PC-9 (cell line): ENCODE data around the gene CARS1.

Experiments
- EZH2 ChIP-seq: fragments of 200-600 bp; sonication (generic); IDR thresholded peaks from 2 replicates; pipeline ENCODE4 v1.8.0; 2017; ENCODE audit warnings: antibody characterized with exemption, low read depth
- TF ChIP-seq, protein P1 (sequence below): fragments of 200-600 bp; sonication (generic); conservative IDR thresholded peaks from 2 replicates; pipeline ENCODE4 v1.6.1; 2017; ENCODE audit warnings: mixed run types, antibody characterized with exemption, mild to moderate bottlenecking, moderate library complexity

DNA sequence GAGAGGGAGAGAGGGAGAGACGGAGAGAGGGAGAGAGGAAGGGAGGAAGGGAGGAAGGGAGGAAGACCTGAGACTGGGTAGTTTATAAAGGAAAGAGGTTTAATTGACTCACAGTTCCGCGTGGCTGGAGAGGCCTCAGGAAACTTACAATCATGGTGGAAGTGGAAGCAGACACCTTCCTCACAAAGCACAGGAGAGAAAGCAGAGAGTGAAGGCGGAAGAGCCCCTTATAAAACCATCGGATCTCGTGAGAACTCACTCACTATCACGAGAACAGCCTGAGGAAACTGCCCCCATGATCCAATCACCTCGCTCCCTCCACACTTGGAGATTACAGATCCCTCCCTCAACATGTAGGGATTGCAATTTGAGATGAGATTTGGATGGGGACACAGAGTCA lies 12.2 kb upstream of the CARS1 start:
- TF ChIP-seq, protein P1, sequence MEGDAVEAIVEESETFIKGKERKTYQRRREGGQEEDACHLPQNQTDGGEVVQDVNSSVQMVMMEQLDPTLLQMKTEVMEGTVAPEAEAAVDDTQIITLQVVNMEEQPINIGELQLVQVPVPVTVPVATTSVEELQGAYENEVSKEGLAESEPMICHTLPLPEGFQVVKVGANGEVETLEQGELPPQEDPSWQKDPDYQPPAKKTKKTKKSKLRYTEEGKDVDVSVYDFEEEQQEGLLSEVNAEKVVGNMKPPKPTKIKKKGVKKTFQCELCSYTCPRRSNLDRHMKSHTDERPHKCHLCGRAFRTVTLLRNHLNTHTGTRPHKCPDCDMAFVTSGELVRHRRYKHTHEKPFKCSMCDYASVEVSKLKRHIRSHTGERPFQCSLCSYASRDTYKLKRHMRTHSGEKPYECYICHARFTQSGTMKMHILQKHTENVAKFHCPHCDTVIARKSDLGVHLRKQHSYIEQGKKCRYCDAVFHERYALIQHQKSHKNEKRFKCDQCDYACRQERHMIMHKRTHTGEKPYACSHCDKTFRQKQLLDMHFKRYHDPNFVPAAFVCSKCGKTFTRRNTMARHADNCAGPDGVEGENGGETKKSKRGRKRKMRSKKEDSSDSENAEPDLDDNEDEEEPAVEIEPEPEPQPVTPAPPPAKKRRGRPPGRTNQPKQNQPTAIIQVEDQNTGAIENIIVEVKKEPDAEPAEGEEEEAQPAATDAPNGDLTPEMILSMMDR = no peak
- TF ChIP-seq EZH2 = no peak
